ENCODE measurements around the gene DPYD. TPM values are rescaled to one million over a fixed set of nuclear protein-coding genes. Genes with fewer than 3 reads are reported as not detected.

The DPYD gene
- total and polyA plus RNA-seq, 2 donors from 2014 or later, result 4.9 to 41.6 TPM

- Histone ChIP-seq H3K9ac (ENCODE audit: low read length in 3 of 3) (no peak overlapping the region), H3K4me1 (ENCODE audit: control insufficient read depth in 2 of 3, insufficient read depth in 2 of 3, low read depth in 1 of 3, low read length in 3 of 3) (no peaks in the 10 kb centered on the region), H3K36me3 (ENCODE audit: control insufficient read depth in 2 of 3, insufficient read depth in 3 of 3, low read length in 3 of 3) (no peaks in the 10 kb centered on the region), H3K4me3 (ENCODE audit: low read length in 3 of 3) (no peak overlapping the region), H3K27ac (ENCODE audit: low read depth in 2 of 2, low read length in 2 of 2) (no peak overlapping the region), H3K27me3 (ENCODE audit: control insufficient read depth, insufficient read depth, low read length) (no peaks in the 10 kb centered on the region), H3K9me3 (ENCODE audit: control insufficient read depth in 2 of 3, insufficient read depth in 1 of 3, low read length in 3 of 3) (no peaks in the 10 kb centered on the region)
- FAIRE-seq, result no peak
- DNase-seq, result no peak
- intact Hi-C loops (cut with DNase I), result no loop called here
- TF ChIP-seq CTCF (IDR thresholded peaks at IDR 0.05; ENCODE audit: borderline replicate concordance, extremely low read depth, insufficient read depth), result no peak
These were observed 21.9 kb downstream of the DPYD start for GRCh38 chr1:97898948-97899347.

- Histone ChIP-seq H3K27me3 (ENCODE audit: control insufficient read depth, insufficient read depth, low read length) (no peaks in the 10 kb centered on the region), H3K9me3 (ENCODE audit: control insufficient read depth in 2 of 3, insufficient read depth in 1 of 3, low read length in 3 of 3) (no peaks in the 10 kb centered on the region), H3K36me3 (ENCODE audit: control insufficient read depth in 2 of 3, insufficient read depth in 3 of 3, low read length in 3 of 3) (no peaks in the 10 kb centered on the region), H3K4me1 (ENCODE audit: control insufficient read depth in 2 of 3, insufficient read depth in 2 of 3, low read depth in 1 of 3, low read length in 3 of 3) (no peaks in the 10 kb centered on the region), H3K9ac (ENCODE audit: low read length in 3 of 3) (no peak overlapping the region), H3K27ac (ENCODE audit: low read depth in 2 of 2, low read length in 2 of 2) (no peak overlapping the region), H3K4me3 (ENCODE audit: low read length in 3 of 3) (no peak overlapping the region)
- intact Hi-C loops (cut with DNase I), result no loop called here
- DNase-seq, result no peak
- TF ChIP-seq CTCF (IDR thresholded peaks at IDR 0.05; ENCODE audit: borderline replicate concordance, extremely low read depth, insufficient read depth), result no peak
- no peak for FAIRE-seq
These were observed 25.6 kb downstream of the DPYD start for GRCh38 chr1:97895278-97895677.

GRCh38 chr1:97893844-97894243, 27.0 kb downstream of the DPYD start:
- Histone ChIP-seq H3K9me3 (ENCODE audit: control insufficient read depth in 2 of 3, insufficient read depth in 1 of 3, low read length in 3 of 3) (peaks cover 0 to 6% (median 0%) of the 10 kb centered on the region in 3 donors), H3K27ac (ENCODE audit: low read depth in 2 of 2, low read length in 2 of 2) (no peak overlapping the region), H3K4me3 (ENCODE audit: low read length in 3 of 3) (no peak overlapping the region), H3K27me3 (ENCODE audit: control insufficient read depth, insufficient read depth, low read length) (no peaks in the 10 kb centered on the region), H3K9ac (ENCODE audit: low read length in 3 of 3) (no peak overlapping the region), H3K4me1 (ENCODE audit: control insufficient read depth in 2 of 3, insufficient read depth in 2 of 3, low read depth in 1 of 3, low read length in 3 of 3) (no peaks in the 10 kb centered on the region), H3K36me3 (ENCODE audit: control insufficient read depth in 2 of 3, insufficient read depth in 3 of 3, low read length in 3 of 3) (no peaks in the 10 kb centered on the region)
- DNase-seq, result no peak
- FAIRE-seq, result no peak
- intact Hi-C loops (cut with DNase I), result no loop called here
- TF ChIP-seq CTCF (IDR thresholded peaks at IDR 0.05; ENCODE audit: borderline replicate concordance, extremely low read depth, insufficient read depth), result no peak

GRCh38 chr1:97886199-97886598, 34.6 kb downstream of the DPYD start:
- peaks cover 0 to 6% (median 0%) of the 10 kb centered on the region in 3 donors for H3K9me3 ChIP-seq (ENCODE audit: control insufficient read depth in 2 of 3, insufficient read depth in 1 of 3, low read length in 3 of 3)
- FAIRE-seq, result no peak
- H3K9ac ChIP-seq (ENCODE audit: low read length in 3 of 3), result no peak overlapping the region
- no peak overlapping the region for H3K27ac ChIP-seq (ENCODE audit: low read depth in 2 of 2, low read length in 2 of 2)
- intact Hi-C loops (cut with DNase I), result no loop called here
- no peak overlapping the region for H3K4me3 ChIP-seq (ENCODE audit: low read length in 3 of 3)
- H3K4me1 ChIP-seq (ENCODE audit: control insufficient read depth in 2 of 3, insufficient read depth in 2 of 3, low read depth in 1 of 3, low read length in 3 of 3), result no peaks in the 10 kb centered on the region
- no peak for DNase-seq
- no peaks in the 10 kb centered on the region for H3K27me3 ChIP-seq (ENCODE audit: control insufficient read depth, insufficient read depth, low read length)
- H3K36me3 ChIP-seq (ENCODE audit: control insufficient read depth in 2 of 3, insufficient read depth in 3 of 3, low read length in 3 of 3), result no peaks in the 10 kb centered on the region
- TF ChIP-seq CTCF (IDR thresholded peaks at IDR 0.05; ENCODE audit: borderline replicate concordance, extremely low read depth, insufficient read depth), result no peak

All from kidney (tissue), 14 donors.